NT2/D1 (cell line): ENCODE results near the gene BZW1.
A peak's percentile ranks its signal among the peaks of the same experiment; 100 is the strongest.

Experiments
- DNase-seq: peaks from one replicate; pipeline ENCODE4 v3.0.0-alpha.2; 2011; ENCODE audit warnings: low read depth, low spot score
- H3K27me3 ChIP-seq: 2 replicates; pipeline ENCODE4 v1.6.0; 2011; ENCODE audit warnings: mild to moderate bottlenecking; ENCODE audit not compliant: insufficient read length, insufficient read depth
- H3K36me3 ChIP-seq: 2 replicates; pipeline ENCODE4 v1.6.1; 2011; ENCODE audit warnings: mild to moderate bottlenecking, low read length, mixed read lengths; ENCODE audit not compliant: insufficient read depth, insufficient read length
- H3K4me1 ChIP-seq: 2 replicates; pipeline ENCODE4 v1.5.1; 2011; ENCODE audit not compliant: insufficient read depth, insufficient read length
- H3K4me3 ChIP-seq: 2 replicates; pipeline ENCODE4 v1.5.1; 2011; ENCODE audit warnings: low read depth; ENCODE audit not compliant: insufficient read length
- H3K9ac ChIP-seq: 2 replicates; pipeline ENCODE4 v1.6.0; 2011; ENCODE audit warnings: low read depth; ENCODE audit not compliant: insufficient read length
- H3K9me3 ChIP-seq: 2 replicates; pipeline ENCODE4 v1.5.1; 2011; ENCODE audit warnings: mild to moderate bottlenecking, low read length; ENCODE audit not compliant: insufficient read depth
- SUZ12 ChIP-seq: IDR thresholded peaks from 2 replicates; pipeline ENCODE4 v1.6.1; 2011; ENCODE audit not compliant: insufficient read length, insufficient read depth; ENCODE audit errors: extremely low read depth
- YY1 ChIP-seq: IDR thresholded peaks from 2 replicates; pipeline ENCODE4 v1.6.1; 2011; ENCODE audit not compliant: insufficient read length, insufficient read depth
- ZNF274 ChIP-seq: IDR thresholded peaks from 2 replicates; pipeline ENCODE4 v1.6.1; 2011; ENCODE audit warnings: mild to moderate bottlenecking, low read depth, low read length

The BZW1 gene

GRCh38 chr2:200864176-200865034 is 52.7 kb downstream of the BZW1 start, which contains the start of gene CLK1:
Gene CLK1, minus strand, starts transcription at chr2:200864658. Its CDS starts 2,796 bp downstream, at chr2:200861862.
- H3K4me3 ChIP-seq, result peak within 1 kb of the TSS; percentile 97
- no peaks in the 10 kb centered on the region for H3K27me3 ChIP-seq
- peak within 1 kb of the TSS; percentile 99 for H3K9ac ChIP-seq
- no peaks in the 10 kb centered on the region for H3K9me3 ChIP-seq
- no peaks in the 10 kb centered on the region for H3K4me1 ChIP-seq
- DNase-seq, result peak; percentile 74
- H3K36me3 ChIP-seq, result peaks cover 30% of the 10 kb centered on the region
- TF ChIP-seq SUZ12 (no peak), YY1 (peak; percentile 97), ZNF274 (no peak)

DNA sequence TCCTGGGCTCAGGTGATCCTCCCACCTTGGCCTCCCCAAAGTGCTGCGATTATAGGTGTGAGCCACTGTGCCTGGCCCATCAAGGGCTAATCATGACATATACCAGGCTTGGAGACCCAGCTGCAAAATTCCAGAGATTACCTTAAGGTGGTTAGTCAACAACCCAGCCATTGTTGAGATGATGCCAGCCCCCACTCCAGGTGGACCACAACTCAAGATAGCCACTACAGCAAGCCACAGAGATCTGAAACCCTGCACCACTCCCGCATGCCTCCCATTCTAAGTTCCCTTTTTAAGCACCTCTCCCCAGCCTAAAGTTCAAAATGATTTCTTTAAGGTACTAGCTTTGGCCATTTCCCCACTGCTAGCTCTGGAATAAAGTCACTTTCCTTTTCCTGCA is 57.3 kb downstream of the BZW1 start:
- H3K4me3 ChIP-seq, result no peak overlapping the region
- no peak overlapping the region for H3K9ac ChIP-seq
- H3K4me1 ChIP-seq, result no peaks in the 10 kb centered on the region
- H3K9me3 ChIP-seq, result no peaks in the 10 kb centered on the region
- H3K36me3 ChIP-seq, result peaks cover 29% of the 10 kb centered on the region
- no peaks in the 10 kb centered on the region for H3K27me3 ChIP-seq
- DNase-seq, result no peak
- TF ChIP-seq YY1, result no peak
- no peak for TF ChIP-seq SUZ12
- TF ChIP-seq ZNF274, result no peak

- no peak overlapping the region for H3K4me3 ChIP-seq
- peaks cover 40% of the 10 kb centered on the region for H3K36me3 ChIP-seq
- H3K9me3 ChIP-seq, result no peaks in the 10 kb centered on the region
- no peaks in the 10 kb centered on the region for H3K4me1 ChIP-seq
- TF ChIP-seq SUZ12, result no peak
- TF ChIP-seq YY1, result no peak
- no peak for TF ChIP-seq ZNF274
- no peaks in the 10 kb centered on the region for H3K27me3 ChIP-seq
- no peak overlapping the region for H3K9ac ChIP-seq
- no peak for DNase-seq
These were observed 59.4 kb downstream of the BZW1 start for GRCh38 chr2:200871151-200871550.

- no peak overlapping the region for H3K4me3 ChIP-seq
- no peaks in the 10 kb centered on the region for H3K27me3 ChIP-seq
- DNase-seq, result no peak
- TF ChIP-seq YY1 (no peak), SUZ12 (no peak), ZNF274 (no peak)
- H3K36me3 ChIP-seq, result peaks cover 55% of the 10 kb centered on the region
- H3K4me1 ChIP-seq, result no peaks in the 10 kb centered on the region
- no peak overlapping the region for H3K9ac ChIP-seq
- no peaks in the 10 kb centered on the region for H3K9me3 ChIP-seq
These were observed 61.9 kb downstream of the BZW1 start for GRCh38 chr2:200873560-200873959.
